ENCODE measurements around the gene CCDC181. TPM values are rescaled to one million over a fixed set of nuclear protein-coding genes. Genes with fewer than 3 reads are reported as not detected.

The CCDC181 gene
- 0.34 and 0.47 TPM in 2 replicates for total RNA-seq

GRCh38 chr1:169427081-169427641, at the start of gene CCDC181:
CCDC181 (minus strand) TSS chr1:169427474; CDS start chr1:169424927, 2,547 bp downstream.

DNA sequence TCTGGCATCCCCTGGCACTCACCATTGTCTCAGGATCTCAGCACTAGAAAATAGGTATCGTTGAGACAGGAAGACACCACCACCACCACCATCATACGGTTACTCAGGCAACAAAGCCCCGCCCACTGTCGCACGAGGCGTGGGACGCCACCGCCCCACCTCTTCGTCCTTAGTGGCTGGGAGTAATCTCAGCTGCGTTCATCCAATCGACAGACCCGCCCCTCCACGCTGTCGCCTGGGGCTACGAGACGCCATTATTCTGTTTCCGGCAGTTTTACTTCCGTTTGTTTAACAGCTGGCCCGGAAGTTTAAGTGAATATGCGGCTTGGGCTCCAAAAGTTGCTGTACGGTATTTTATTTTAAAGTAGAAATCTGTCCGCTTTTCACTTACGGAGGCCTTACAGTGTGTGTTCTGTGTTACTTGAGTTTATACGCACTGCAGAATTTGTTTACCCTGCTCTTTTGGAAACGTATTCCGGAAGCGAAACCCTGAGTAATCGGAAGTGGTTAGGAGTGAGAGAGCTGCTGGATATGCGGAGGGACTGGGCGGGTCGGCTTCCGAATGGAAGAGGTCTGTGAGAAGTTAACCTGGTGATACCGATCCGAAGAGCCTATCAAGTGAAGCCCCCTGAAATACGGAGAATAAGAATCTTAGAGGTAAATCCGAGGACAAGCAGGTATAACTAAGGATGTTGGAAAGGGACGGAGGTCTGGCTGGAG, 59.4 kb downstream of the CCDC181 start, which contains the start of the genes BLZF1 and NME7:
Gene BLZF1 (plus strand): TSS at position 510 of the 720 bp plus-strand sequence. CDS start 1,328 bp downstream, outside the sequence.
Gene NME7 (minus strand): TSS at position 112 of the 720 bp plus-strand sequence. CDS start 87 bp downstream, at position 25.

Other genes with a start within 250 kb of the CCDC181 start
- gene NME7, start 59.7 kb downstream of the CCDC181 start, total RNA-seq, result 14.9 and 18.0 TPM in 2 replicates
- gene BLZF1, start 59.3 kb downstream of the CCDC181 start, total RNA-seq, result 10.8 and 19.2 TPM in 2 replicates
- 4.4 and 6.3 TPM in 2 replicates for gene SLC19A2, start 58.5 kb upstream of the CCDC181 start, total RNA-seq
- gene F5, start 159.0 kb upstream of the CCDC181 start, total RNA-seq, result not detected in 2 replicates
- not detected in 2 replicates for gene SELP, start 202.7 kb upstream of the CCDC181 start, total RNA-seq

Measured in bronchial smooth muscle cell (primary cell).